Effector CD4-positive, alpha-beta T cell (primary cell): ENCODE measurements around the gene TSSK2.
"Not testable (repeated sequence)": the region's sequence is repeated elsewhere in the genome, so short reads cannot be mapped to it uniquely, and the experiment has no call there.

Experiments
- DNase-seq: peaks from one replicate; pipeline ENCODE4 v3.0.0-alpha.2; 2020

Gene TSSK2

DNA sequence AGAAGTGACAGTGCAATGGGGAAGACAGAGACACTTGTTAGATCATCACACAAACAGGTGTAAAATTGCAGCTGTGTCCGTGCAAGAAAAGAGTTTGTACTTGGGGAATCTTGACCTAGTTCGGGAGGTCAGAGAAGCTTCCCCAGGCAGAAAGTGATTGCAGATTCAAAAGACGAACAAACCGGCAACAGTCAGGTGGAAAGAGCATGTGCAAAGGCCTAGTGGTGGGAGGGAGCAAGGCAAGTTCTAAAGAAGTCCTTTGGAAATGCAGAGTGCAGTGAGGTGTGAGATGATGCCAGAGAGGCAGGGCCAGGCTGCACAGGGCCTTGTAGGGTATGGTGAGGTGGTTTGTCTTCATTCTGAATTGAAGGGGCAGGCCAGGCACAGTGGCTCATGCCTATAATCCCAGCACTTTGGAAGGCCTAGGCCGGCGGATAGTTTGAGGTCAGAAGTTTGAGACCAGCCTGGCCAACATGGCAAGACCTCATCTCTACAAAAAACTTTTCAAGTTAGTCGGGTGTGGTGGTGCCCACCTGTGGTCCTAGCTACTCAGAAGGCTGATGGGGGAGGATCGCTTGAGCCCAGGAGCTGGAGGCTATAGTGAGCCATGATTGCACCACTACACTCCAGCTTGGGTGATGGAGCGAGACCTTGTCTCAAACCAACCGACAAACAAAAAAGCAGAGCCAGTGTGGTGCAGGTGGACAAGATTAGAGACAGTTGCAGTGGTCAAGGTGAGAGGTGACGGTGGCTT lies 15.3 kb downstream of the TSSK2 start:
- DNase-seq, result no peak

DNA sequence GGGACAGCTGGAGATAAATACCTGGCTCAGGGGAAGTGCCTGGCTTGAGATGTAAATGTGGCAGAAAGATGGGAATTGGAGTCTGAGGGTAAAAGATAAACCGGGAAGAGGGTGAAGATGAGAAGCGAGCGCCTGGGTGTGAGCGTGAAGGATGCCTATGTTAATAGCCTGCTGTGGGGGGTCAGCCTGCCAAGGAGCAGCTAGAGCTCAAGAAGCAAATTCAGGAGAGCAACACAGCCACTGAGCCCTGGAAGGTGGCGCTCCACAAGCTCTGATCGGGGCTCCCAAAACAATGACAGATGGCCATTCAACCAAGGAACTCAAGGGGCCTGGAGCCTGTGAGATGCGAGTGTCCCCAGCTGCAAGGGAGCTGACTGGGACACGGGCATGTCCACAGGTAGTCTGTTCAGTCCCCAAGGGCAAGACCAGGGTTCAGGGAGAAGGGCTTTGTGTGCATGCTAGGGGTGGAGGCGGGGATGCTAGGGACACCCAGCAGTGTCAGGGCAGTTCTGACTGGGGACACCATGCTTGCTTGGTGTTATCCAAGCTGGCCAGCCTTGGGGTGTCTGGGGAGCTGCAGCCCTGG lies 16.2 kb downstream of the TSSK2 start:
- DNase-seq, result no peak

- DNase-seq, result no peak
Observed at GRCh38 chr22:19148417-19149046, 17.4 kb downstream of the TSSK2 start.

- no peak for DNase-seq
Observed at GRCh38 chr22:19149047-19149883, 18.2 kb downstream of the TSSK2 start.

GRCh38 chr22:19149991-19150390 lies 18.9 kb downstream of the TSSK2 start, which contains the start of gene GSC2:
Gene GSC2 (minus strand): TSS chr22:19150292. CDS start chr22:19150283, 9 bp downstream.
- DNase-seq, result no peak

- no peak for DNase-seq
Observed at GRCh38 chr22:19150482-19151328, 19.6 kb downstream of the TSSK2 start.

DNA sequence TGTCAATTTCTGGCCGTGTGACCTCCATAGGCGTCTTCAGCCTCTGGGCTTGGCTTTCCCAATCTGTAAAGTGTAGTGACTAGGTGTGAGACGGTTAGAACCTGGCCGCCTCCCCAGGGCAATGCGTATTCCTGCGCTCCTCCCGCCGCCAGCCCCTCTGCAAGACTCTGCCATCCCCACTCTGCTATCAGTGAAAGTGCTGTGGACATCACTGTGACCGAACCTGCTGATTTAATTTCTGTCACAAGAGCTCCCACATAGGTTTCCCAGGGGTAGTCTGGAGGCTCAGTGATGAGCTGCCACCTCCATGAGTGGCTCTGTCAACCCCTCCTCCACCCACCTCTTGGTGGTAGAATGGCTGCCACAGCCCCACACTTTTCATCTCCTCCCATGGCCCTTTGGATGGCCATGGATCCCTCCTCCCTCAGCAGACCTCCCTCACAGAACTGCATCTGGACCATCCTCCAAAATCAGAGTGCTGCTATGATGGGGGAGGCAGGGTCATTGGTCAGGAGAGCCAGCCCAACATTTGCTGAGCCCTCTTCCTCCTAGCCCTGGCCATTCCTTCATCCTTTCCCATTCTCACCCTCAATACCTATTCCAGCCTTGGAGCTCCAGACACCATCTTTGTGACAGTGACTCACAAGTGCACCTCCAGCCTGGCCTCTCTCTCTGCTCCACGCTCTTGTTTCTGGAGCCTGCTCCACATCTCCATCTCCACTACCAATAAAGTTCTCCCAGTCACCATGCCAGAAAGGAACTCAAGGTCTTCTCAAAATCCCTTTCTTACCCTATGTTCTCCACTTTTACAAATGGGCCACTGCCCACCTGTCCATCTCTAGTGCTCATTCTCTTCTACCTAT lies 20.5 kb downstream of the TSSK2 start:
- DNase-seq, result no peak

GRCh38 chr22:19152942-19153883 lies 22.1 kb downstream of the TSSK2 start:
- DNase-seq, result no peak

DNA sequence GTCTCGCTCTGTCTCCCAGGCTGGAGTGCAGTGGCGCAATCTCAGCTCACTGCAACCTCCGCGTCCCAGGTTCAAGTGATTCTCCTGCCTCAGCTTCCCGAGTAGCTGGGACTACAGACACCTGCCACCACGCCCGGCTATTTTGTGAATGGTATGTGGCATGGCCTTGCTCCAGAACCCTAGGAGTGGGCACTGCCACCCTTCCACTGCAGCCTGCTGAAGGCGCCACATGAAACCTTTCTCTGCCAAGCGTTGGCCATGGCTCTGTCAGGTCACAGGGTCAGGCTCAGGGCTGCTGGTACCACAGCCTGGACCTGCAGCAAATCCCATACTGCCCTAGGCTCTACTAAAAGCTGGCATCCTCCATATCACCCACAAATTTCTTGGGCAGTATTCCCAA lies 25.0 kb downstream of the TSSK2 start:
- DNase-seq, result not testable (repeated sequence)

GRCh38 chr22:19158649-19159048 lies 27.5 kb downstream of the TSSK2 start:
- DNase-seq, result not testable (repeated sequence)

GRCh38 chr22:19164425-19164824 lies 33.3 kb downstream of the TSSK2 start:
- no peak for DNase-seq

- DNase-seq, result no peak
Observed at GRCh38 chr22:19166421-19166820, 35.3 kb downstream of the TSSK2 start.

DNA sequence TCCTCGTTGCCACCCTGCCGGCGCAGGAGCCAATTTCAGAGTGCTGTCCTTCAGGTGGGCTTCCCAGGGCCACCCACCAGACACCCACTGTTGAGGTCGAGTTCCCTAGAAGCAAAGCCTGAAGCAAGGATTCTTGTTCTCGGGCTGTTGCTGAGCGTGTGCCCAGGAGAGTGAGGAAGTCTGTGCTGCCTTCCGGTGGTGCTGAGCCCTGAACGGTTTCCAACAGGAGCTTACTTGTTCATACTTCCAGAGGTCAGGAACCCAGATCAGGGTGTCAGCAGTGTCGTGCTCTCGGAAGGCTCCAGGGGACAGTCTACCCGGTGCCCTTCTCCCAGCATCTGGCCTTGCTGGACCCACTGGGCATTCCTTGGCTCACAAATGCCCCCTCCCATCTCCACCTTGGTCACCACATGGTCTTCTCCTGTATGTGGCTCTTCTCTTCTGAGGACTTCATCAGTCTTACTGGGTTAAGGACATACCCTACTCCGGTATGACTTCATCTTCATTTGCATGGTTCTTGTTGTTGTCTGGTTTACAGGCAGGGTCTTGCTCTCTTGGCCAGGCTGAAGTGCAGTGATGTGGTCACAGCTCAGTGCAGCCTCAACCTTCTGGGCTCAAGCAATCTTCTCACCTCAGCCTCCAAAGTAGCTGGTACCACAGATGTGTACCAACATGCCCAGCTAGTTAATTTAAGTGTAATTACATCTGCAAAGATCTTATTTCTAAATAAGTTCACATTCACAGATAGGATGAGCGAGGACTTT lies 36.2 kb downstream of the TSSK2 start:
- DNase-seq, result no peak

DNA sequence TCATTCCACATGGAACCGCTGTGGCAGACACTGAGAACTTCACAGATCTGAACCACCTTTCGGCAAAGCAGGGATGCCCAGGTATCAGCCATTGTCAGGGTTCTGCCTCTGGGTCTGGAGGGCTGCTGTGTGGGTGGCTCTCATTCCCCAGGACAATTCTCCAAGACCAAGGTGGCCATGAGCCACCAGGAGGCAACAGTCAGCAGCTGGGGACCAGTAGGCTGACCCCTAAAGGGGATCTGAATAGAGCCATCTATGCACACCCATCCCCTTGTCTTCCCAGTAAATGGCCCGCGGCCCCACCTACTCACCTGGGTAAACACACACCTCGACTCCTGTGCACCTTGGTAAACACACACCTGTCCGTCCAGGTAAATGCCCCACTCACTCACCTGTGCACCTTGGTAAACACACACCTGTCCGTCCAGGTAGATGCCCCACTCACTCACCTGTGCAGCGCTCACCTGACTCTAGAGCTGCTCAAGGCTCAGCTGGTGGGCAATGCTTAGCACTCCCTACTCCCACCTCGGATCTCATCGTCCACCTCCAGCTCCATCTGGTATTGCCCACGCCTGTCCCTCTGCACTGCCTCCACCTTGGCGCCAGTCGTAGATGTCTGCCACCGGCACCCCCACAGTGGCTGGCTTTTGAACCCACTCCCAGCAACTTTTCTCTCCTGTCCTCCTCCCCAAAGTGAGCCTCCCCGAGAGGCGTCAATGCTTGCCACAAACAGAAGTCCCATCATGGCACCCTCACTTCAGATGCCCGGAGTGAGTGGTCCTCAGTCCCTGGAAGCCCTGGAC lies 37.2 kb downstream of the TSSK2 start:
- DNase-seq, result no peak

DNA sequence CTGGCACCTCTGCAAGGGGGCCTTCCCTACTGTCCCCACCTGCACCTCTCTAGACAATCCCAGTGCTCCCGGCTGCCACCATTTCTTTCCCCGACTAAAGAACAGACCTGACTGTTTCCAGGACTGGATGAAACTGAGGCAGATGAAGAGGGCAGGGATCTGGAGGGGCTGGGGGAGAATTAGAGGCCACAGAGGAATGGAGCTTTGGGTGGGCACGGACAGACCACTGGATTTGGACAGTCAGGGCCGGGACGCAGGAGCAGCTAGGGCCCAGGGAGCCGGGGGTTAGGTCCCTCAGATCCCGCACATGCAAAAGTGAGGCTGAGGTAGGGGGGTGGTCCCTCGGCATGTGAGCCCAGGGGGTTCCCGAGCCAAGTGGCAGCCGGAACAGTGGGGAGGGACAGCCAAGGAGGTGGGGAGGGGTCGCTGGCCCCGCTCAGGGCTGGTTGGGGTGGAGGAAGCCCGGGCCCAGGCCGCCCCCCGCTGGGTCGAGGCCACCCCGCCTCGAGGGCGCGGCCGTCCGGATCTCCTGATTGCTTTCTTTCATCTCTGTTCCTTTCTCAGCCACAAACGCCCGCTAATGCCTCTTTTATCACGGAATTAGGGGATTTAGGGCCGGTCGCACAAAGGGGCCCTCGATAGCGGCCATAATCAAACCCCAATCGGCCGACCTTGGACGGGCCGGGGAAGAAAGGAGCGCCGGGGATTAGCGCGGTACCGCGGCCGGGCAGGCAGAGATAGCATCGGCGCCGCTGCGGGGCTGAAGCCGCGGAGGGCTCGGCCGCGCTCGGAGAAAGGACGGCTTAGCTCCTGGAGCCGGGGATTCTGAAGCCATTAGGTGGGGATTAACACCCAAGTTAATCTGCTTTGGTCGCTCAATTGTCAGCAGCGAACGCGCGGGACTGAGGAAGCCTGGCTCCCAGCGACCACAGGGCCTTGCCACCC lies 38.2 kb downstream of the TSSK2 start:
- DNase-seq, result no peak

DNA sequence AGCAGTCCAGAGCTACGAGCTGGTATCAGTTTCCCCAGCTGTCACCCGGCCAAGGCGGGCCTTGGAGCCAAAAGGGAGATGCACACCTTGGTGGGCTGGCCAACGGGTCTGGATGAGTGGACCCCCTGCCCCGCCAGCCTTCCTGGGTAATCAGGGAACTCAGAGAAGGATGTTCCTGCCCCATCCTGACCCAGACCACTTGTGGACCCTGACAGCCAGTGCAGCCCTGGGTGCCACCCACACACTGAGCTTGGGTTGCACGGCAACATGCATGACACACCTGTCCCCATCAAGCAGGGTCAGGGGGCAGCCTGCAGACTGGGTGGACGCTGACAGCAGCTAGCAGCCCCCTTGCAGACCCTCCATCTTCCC lies 38.8 kb downstream of the TSSK2 start:
- no peak for DNase-seq
